ENCODE measurements around the gene MAP3K5.

GRCh38 chr6:136624347-136624746 lies 167.9 kb downstream of the MAP3K5 start:
- TF ChIP-seq CTCF (IDR thresholded peaks at IDR 0.05) (no peak), POLR2A (IDR thresholded peaks at IDR 0.05) (no peak)
